HCT116 (cell line): ENCODE measurements around the gene EPS15. TPM values are rescaled to one million over a fixed set of nuclear protein-coding genes. Genes with fewer than 3 reads are reported as not detected.

ENCODE experiments used
- ATAC-seq: fragments of 200-7000 bp; cut with Tn5 transposase; 2 replicates; pipeline ENCODE4 v1.9.1; 2020; ENCODE audit warnings: mild to moderate bottlenecking, moderate library complexity
- BruUV-seq: library from RNA; stranded (reverse); fragments of 400-500 nt; replicated peaks from 2 replicates; lab custom pipeline; 2021; lab: Mats Ljungman, UMichigan
- CTCF ChIA-PET: fragments of 300-600 bp; sonication (Branson Sonifier 250); formaldehyde crosslinking; loops from one replicate; lab custom pipeline; 2021; ENCODE audit warnings: antibody characterized with exemption; lab: Charles Lee
- POLR2A ChIA-PET: fragments of 300-600, 350-600 bp; sonication (Branson Sonifier 250); formaldehyde crosslinking; loops from one replicate; lab custom pipeline; 2021; ENCODE audit warnings: antibody characterized with exemption; lab: Charles Lee
- RAD21 ChIA-PET, 2 experiments: fragments of 300-600 bp; sonication (Branson Sonifier 250); formaldehyde crosslinking; loops; one replicate each; lab custom pipeline; 2023; ENCODE audit warnings: low total read pairs in 2 of 2; ENCODE audit not compliant: uncharacterized antibody in 2 of 2, unreplicated experiment in 2 of 2, low non-redundant PET in 1 of 2; lab: Charles Lee
- DNase-seq: peaks from one replicate; pipeline ENCODE4 v3.0.0-alpha.2; 2010; ENCODE audit warnings: low read depth, low spot score
- H2AFZ ChIP-seq: fragments of 200-600 bp; shearing (Covaris generic), sonication (generic); 2 replicates; pipeline ENCODE4 v1.6.1; 2017; ENCODE audit warnings: low read depth, mixed run types, mixed read lengths, antibody characterized with exemption, low read length; ENCODE audit not compliant: poor library complexity, severe bottlenecking
- H3K27ac ChIP-seq: 2 replicates; pipeline ENCODE4 v1.5.1; 2012; ENCODE audit warnings: low read depth, low read length
- H3K27me3 ChIP-seq: fragments of 200-600 bp; sonication (generic); 2 replicates; pipeline ENCODE4 v1.6.1; 2016; ENCODE audit warnings: mixed run types, low read length, mixed read lengths; ENCODE audit not compliant: insufficient read depth
- H3K36me3 ChIP-seq, 2 experiments: fragments of 200-500 bp in 1 of 2; fragments of 200-600 bp in 1 of 2; sonication (Bioruptor generic) in 1 of 2; sonication (generic) in 1 of 2; 2 replicates each; pipeline versions ENCODE4 v1.5.1 to v1.6.1; 2014 to 2016; ENCODE audit warnings: low read length in 2 of 2, inconsistent platforms in 1 of 2, mixed read lengths in 1 of 2, mixed run types in 1 of 2; ENCODE audit not compliant: insufficient read depth in 2 of 2, control insufficient read depth in 1 of 2
- H3K4me1 ChIP-seq, 2 experiments: fragments of 200-600 bp in 1 of 2; sonication (generic) in 1 of 2; 2 replicates each; pipeline versions ENCODE4 v1.5.1 to v1.6.1; 2012 to 2017; ENCODE audit warnings: low read length in 2 of 2, inconsistent platforms in 1 of 2, mild to moderate bottlenecking in 1 of 2, mixed read lengths in 1 of 2, mixed run types in 1 of 2, moderate library complexity in 1 of 2; ENCODE audit not compliant: insufficient read depth in 2 of 2, control insufficient read depth in 1 of 2
- H3K4me2 ChIP-seq: fragments of 200-600 bp; sonication (generic); 2 replicates; pipeline ENCODE4 v1.6.1; 2017; ENCODE audit warnings: mixed run types, low read length, mixed read lengths
- H3K4me3 ChIP-seq, 2 experiments: fragments of 200-600 bp in 1 of 2; sonication (generic) in 1 of 2; replicated peaks in 1 of 2; 2 replicates each; pipeline ENCODE4 v1.5.1; 2011 to 2016; ENCODE audit warnings: low read length in 2 of 2, control low read depth in 1 of 2, low read depth in 1 of 2, mild to moderate bottlenecking in 1 of 2, mixed read lengths in 1 of 2, mixed run types in 1 of 2
- H3K79me2 ChIP-seq: fragments of 200-600 bp; sonication (generic); 2 replicates; pipeline ENCODE4 v1.6.1; 2017; ENCODE audit warnings: mild to moderate bottlenecking, mixed run types, low read length, moderate library complexity, mixed read lengths; ENCODE audit not compliant: insufficient read depth
- H3K9ac ChIP-seq: fragments of 200-600 bp; sonication (generic); 2 replicates; pipeline ENCODE4 v1.6.1; 2016; ENCODE audit warnings: low read length, mixed read lengths
- H3K9me2 ChIP-seq: fragments of 200-600 bp; sonication (generic), shearing (Covaris generic); 2 replicates; pipeline ENCODE4 v1.6.1; 2017; ENCODE audit warnings: mixed run types, mild to moderate bottlenecking, moderate library complexity; ENCODE audit not compliant: insufficient read depth
- H3K9me3 ChIP-seq, 2 experiments: fragments of 200-500 bp in 1 of 2; fragments of 200-600 bp in 1 of 2; sonication (Bioruptor generic) in 1 of 2; sonication (generic) in 1 of 2; 2 replicates each; pipeline ENCODE4 v1.6.1; 2014 to 2017; ENCODE audit warnings: low read length in 2 of 2, mixed read lengths in 2 of 2, inconsistent platforms in 1 of 2, low read depth in 1 of 2, mild to moderate bottlenecking in 1 of 2, mixed run types in 1 of 2, moderate library complexity in 1 of 2; ENCODE audit not compliant: control insufficient read depth in 1 of 2, insufficient read depth in 1 of 2
- H4K20me1 ChIP-seq: fragments of 200-600 bp; sonication (generic), shearing (Covaris generic); 2 replicates; pipeline ENCODE4 v1.6.1; 2017; ENCODE audit warnings: mixed run types, mild to moderate bottlenecking, moderate library complexity; ENCODE audit not compliant: insufficient read depth
- ATF3 ChIP-seq: IDR thresholded peaks from 2 replicates; pipeline ENCODE4 v1.6.1; 2012
- CBX3 ChIP-seq: IDR thresholded peaks from 2 replicates; pipeline ENCODE4 v1.6.1; 2012; ENCODE audit warnings: low read depth
- CEBPB ChIP-seq: IDR thresholded peaks from 2 replicates; pipeline ENCODE4 v1.6.1; 2012; ENCODE audit warnings: low read depth
- ELF1 ChIP-seq: IDR thresholded peaks from 2 replicates; pipeline ENCODE4 v1.6.1; 2012; ENCODE audit warnings: low read depth, borderline replicate concordance
- EZH2 ChIP-seq: fragments of 200-600 bp; sonication (generic); IDR thresholded peaks from 2 replicates; pipeline ENCODE4 v1.6.1; 2017; ENCODE audit warnings: antibody characterized with exemption, mixed run types
- FOSL1 ChIP-seq: IDR thresholded peaks from 2 replicates; pipeline ENCODE4 v1.6.1; 2012; ENCODE audit warnings: low read depth
- JUND ChIP-seq: IDR thresholded peaks from 2 replicates; pipeline ENCODE4 v1.6.1; 2012
- POLR2A ChIP-seq: IDR thresholded peaks from 2 replicates; pipeline ENCODE4 v1.7.0; 2011; ENCODE audit warnings: borderline replicate concordance; ENCODE audit not compliant: insufficient read depth, insufficient read length; ENCODE audit errors: extremely low read depth
- POLR2AphosphoS5 ChIP-seq: IDR thresholded peaks from 2 replicates; pipeline ENCODE4 v1.6.1; 2011; ENCODE audit warnings: mild to moderate bottlenecking, low read depth, low read length, moderate library complexity
- SIN3A ChIP-seq: IDR thresholded peaks from 2 replicates; pipeline ENCODE4 v1.6.1; 2012; ENCODE audit warnings: low read depth
- SP1 ChIP-seq: IDR thresholded peaks from 2 replicates; pipeline ENCODE4 v1.6.1; 2012; ENCODE audit warnings: low read depth
- SRF ChIP-seq: IDR thresholded peaks from 2 replicates; pipeline ENCODE4 v1.6.1; 2012; ENCODE audit warnings: low read depth
- TCF7L2 ChIP-seq: IDR thresholded peaks from 2 replicates; pipeline ENCODE4 v1.7.0; 2011; ENCODE audit warnings: borderline replicate concordance, inconsistent platforms; ENCODE audit not compliant: insufficient read depth, insufficient read length; ENCODE audit errors: extremely low read depth
- YY1 ChIP-seq: IDR thresholded peaks from 2 replicates; pipeline ENCODE4 v1.6.1; 2011; ENCODE audit warnings: low read length, low read depth, moderate library complexity, mild to moderate bottlenecking; ENCODE audit not compliant: insufficient replicate concordance; ENCODE audit errors: extremely low read depth
- ZBTB33 ChIP-seq: IDR thresholded peaks from 2 replicates; pipeline ENCODE4 v1.6.1; 2011; ENCODE audit warnings: mild to moderate bottlenecking, low read length, moderate library complexity; ENCODE audit not compliant: insufficient replicate concordance; ENCODE audit errors: extremely low read depth
- ZFX ChIP-seq: fragments of 450-650 bp; IDR thresholded peaks from 2 replicates; pipeline ENCODE4 v1.6.1; 2017
- ZNF274 ChIP-seq: fragments of 200-500 bp; sonication (Bioruptor generic); IDR thresholded peaks from 2 replicates; pipeline ENCODE4 v1.6.1; 2014; ENCODE audit warnings: mild to moderate bottlenecking, low read depth, low read length, inconsistent platforms
- intact Hi-C: fragments of 100-400 bp; cut with micrococcal nuclease; formaldehyde crosslinking; loops from 2 replicates; pipeline ENCODE4 v1.10.0; 2022
- total RNA-seq: library from RNA; stranded (reverse); gene quantifications from one replicate; pipeline ENCODE4 v1.2.1, GENCODE V29; 2021; ENCODE audit not compliant: unreplicated experiment

EPS15 gene
- total RNA-seq, 1 experiment from 2014 or later, result 41.2 TPM

GRCh38 chr1:51525295-51525694 is 6.2 kb upstream of the EPS15 start:
- POLR2A ChIA-PET, result no interaction called here
- H3K4me1 ChIP-seq, result no peaks in the 10 kb centered on the region
- ATAC-seq, result no peak

More at GRCh38 chr1:51525295-51525694, 6.2 kb upstream of the EPS15 start:
- no peak overlapping the region for H3K4me2 ChIP-seq
- no peaks in the 10 kb centered on the region for H3K9me2 ChIP-seq
- no TSS peak for BruUV-seq
- H3K79me2 ChIP-seq, result no peaks in the 10 kb centered on the region
- H3K9ac ChIP-seq, result no peak overlapping the region
- no peak overlapping the region for H3K27ac ChIP-seq
- no peak overlapping the region for H2AFZ ChIP-seq
- H4K20me1 ChIP-seq, result no peaks in the 10 kb centered on the region
- H3K36me3 ChIP-seq, result no peaks in the 10 kb centered on the region
- H3K27me3 ChIP-seq, result no peaks in the 10 kb centered on the region
- no peaks in the 10 kb centered on the region for H3K9me3 ChIP-seq
- intact Hi-C loops, result no loop called here
- TF ChIP-seq ZFX, result no peak
- no peak for TF ChIP-seq POLR2A
- TF ChIP-seq SRF, result no peak
- no peak for TF ChIP-seq JUND
- no peak for TF ChIP-seq TCF7L2
- TF ChIP-seq ATF3, result no peak
- TF ChIP-seq EZH2, result no peak
- no peak for TF ChIP-seq ZBTB33
- TF ChIP-seq YY1, result no peak
- TF ChIP-seq ELF1, result no peak
- no peak for TF ChIP-seq SIN3A
- no peak for TF ChIP-seq ZNF274
- no peak for TF ChIP-seq CEBPB
- TF ChIP-seq SP1, result no peak
- TF ChIP-seq CBX3, result no peak
- TF ChIP-seq POLR2AphosphoS5, result no peak
- no peak for TF ChIP-seq FOSL1
- ChIA-PET RAD21 (no interaction called here), CTCF (no interaction called here)
- DNase-seq, result no peak
- no peak overlapping the region for H3K4me3 ChIP-seq
